HG02623 (cell line): ENCODE data around the gene FAM118A.
"Not testable (repeated sequence)": the region's sequence is repeated elsewhere in the genome, so short reads cannot be mapped to it uniquely, and the experiment has no call there.

Experiments used
- ATAC-seq: cut with Tn5 transposase; IDR thresholded peaks from one replicate; pipeline ENCODE4 v1.9.1; 2021; ENCODE audit warnings: moderate library complexity; ENCODE audit not compliant: unreplicated experiment

The FAM118A gene

GRCh38 chr22:45281010-45281409, 28.7 kb upstream of the FAM118A start:
- ATAC-seq = no peak

- ATAC-seq = no peak
Observed at GRCh38 chr22:45284705-45285262, 24.9 kb upstream of the FAM118A start, which contains the start of gene UPK3A. TSS of gene UPK3A (plus strand) at chr22:45284949. CDS start at chr22:45285014, 65 bp downstream.

GRCh38 chr22:45285263-45286058, 24.3 kb upstream of the FAM118A start:
- ATAC-seq = no peak

- ATAC-seq = no peak
Observed at GRCh38 chr22:45286854-45287551, 22.7 kb upstream of the FAM118A start.

- ATAC-seq = no peak
Observed at GRCh38 chr22:45290410-45290936, 19.3 kb upstream of the FAM118A start.

- no peak for ATAC-seq
Observed at GRCh38 chr22:45291061-45291930, 18.4 kb upstream of the FAM118A start.

GRCh38 chr22:45291931-45292290, 17.8 kb upstream of the FAM118A start:
- no peak for ATAC-seq

- no peak for ATAC-seq
Observed at GRCh38 chr22:45292731-45293442, 16.8 kb upstream of the FAM118A start.

GRCh38 chr22:45294030-45294429, 15.7 kb upstream of the FAM118A start:
- no peak for ATAC-seq

GRCh38 chr22:45295004-45295403, 14.7 kb upstream of the FAM118A start:
- ATAC-seq = not testable (repeated sequence)

- ATAC-seq = no peak
Observed at GRCh38 chr22:45295492-45295891, 14.2 kb upstream of the FAM118A start.

GRCh38 chr22:45296628-45297297, 13.0 kb upstream of the FAM118A start:
- no peak for ATAC-seq

GRCh38 chr22:45298934-45299505, 10.7 kb upstream of the FAM118A start:
- no peak for ATAC-seq

GRCh38 chr22:45302751-45303150, 7.0 kb upstream of the FAM118A start:
- ATAC-seq = no peak

- ATAC-seq = no peak
Observed at GRCh38 chr22:45303181-45303580, 6.6 kb upstream of the FAM118A start.

GRCh38 chr22:45304971-45305370, 4.8 kb upstream of the FAM118A start:
- ATAC-seq = no peak

GRCh38 chr22:45305456-45306075, 4.2 kb upstream of the FAM118A start:
- ATAC-seq = no peak

- ATAC-seq = no peak
Observed at GRCh38 chr22:45306139-45306538, 3.6 kb upstream of the FAM118A start.
